ENCODE measurements around the gene NAT8L.

Gene NAT8L

GRCh38 chr4:2073808-2074481 is 14.8 kb downstream of the NAT8L start:
- in situ Hi-C loops (cut with HindIII; ENCODE audit: low sequenced_read_pairs): no loop called here

- in situ Hi-C loops (cut with HindIII; ENCODE audit: low sequenced_read_pairs): no loop called here
These were observed 15.5 kb downstream of the NAT8L start for GRCh38 chr4:2074588-2074987.

- in situ Hi-C loops (cut with HindIII; ENCODE audit: low sequenced_read_pairs): no loop called here
These were observed 16.3 kb downstream of the NAT8L start for GRCh38 chr4:2075171-2075986.

GRCh38 chr4:2075987-2076907 is 17.1 kb downstream of the NAT8L start:
- in situ Hi-C loops (cut with HindIII; ENCODE audit: low sequenced_read_pairs): no loop called here

GRCh38 chr4:2076908-2077536 is 17.9 kb downstream of the NAT8L start:
- in situ Hi-C loops (cut with HindIII; ENCODE audit: low sequenced_read_pairs): no loop called here

GRCh38 chr4:2077537-2078460 is 18.7 kb downstream of the NAT8L start:
- in situ Hi-C loops (cut with HindIII; ENCODE audit: low sequenced_read_pairs): no loop called here

- in situ Hi-C loops (cut with HindIII; ENCODE audit: low sequenced_read_pairs): no loop called here
These were observed 19.5 kb downstream of the NAT8L start for GRCh38 chr4:2078584-2078983.

GRCh38 chr4:2079006-2079405 is 19.9 kb downstream of the NAT8L start:
- in situ Hi-C loops (cut with HindIII; ENCODE audit: low sequenced_read_pairs): no loop called here

- in situ Hi-C loops (cut with HindIII; ENCODE audit: low sequenced_read_pairs): no loop called here
These were observed 20.8 kb downstream of the NAT8L start for GRCh38 chr4:2079926-2080325.

GRCh38 chr4:2080429-2081300 is 21.5 kb downstream of the NAT8L start:
- in situ Hi-C loops (cut with HindIII; ENCODE audit: low sequenced_read_pairs): no loop called here

- in situ Hi-C loops (cut with HindIII; ENCODE audit: low sequenced_read_pairs): no loop called here
These were observed 22.4 kb downstream of the NAT8L start for GRCh38 chr4:2081540-2081939.

GRCh38 chr4:2082118-2082517 is 23.0 kb downstream of the NAT8L start:
- in situ Hi-C loops (cut with HindIII; ENCODE audit: low sequenced_read_pairs): no loop called here

- in situ Hi-C loops (cut with HindIII; ENCODE audit: low sequenced_read_pairs): no loop called here
These were observed 23.5 kb downstream of the NAT8L start for GRCh38 chr4:2082627-2083026.

GRCh38 chr4:2083116-2083825 is 24.1 kb downstream of the NAT8L start:
- in situ Hi-C loops (cut with HindIII; ENCODE audit: low sequenced_read_pairs): no loop called here

GRCh38 chr4:2083826-2084160 is 24.7 kb downstream of the NAT8L start:
- in situ Hi-C loops (cut with HindIII; ENCODE audit: low sequenced_read_pairs): no loop called here

GRCh38 chr4:2084316-2084715 is 25.2 kb downstream of the NAT8L start:
- in situ Hi-C loops (cut with HindIII; ENCODE audit: low sequenced_read_pairs): no loop called here

GRCh38 chr4:2085496-2085901 is 26.4 kb downstream of the NAT8L start:
- in situ Hi-C loops (cut with HindIII; ENCODE audit: low sequenced_read_pairs): no loop called here

- in situ Hi-C loops (cut with HindIII; ENCODE audit: low sequenced_read_pairs): no loop called here
These were observed 28.0 kb downstream of the NAT8L start for GRCh38 chr4:2087170-2087569.
